ENCODE measurements around the gene ST7. TPM values are rescaled to one million over a fixed set of nuclear protein-coding genes. Genes with fewer than 3 reads are reported as not detected.
"Not testable (repeated sequence)": the region's sequence is repeated elsewhere in the genome, so short reads cannot be mapped to it uniquely, and the experiment has no call there.

Gene ST7
- total RNA-seq, 1 experiment from 2014 or later = 12.9 TPM

GRCh38 chr7:117218700-117219099 is 265.4 kb downstream of the ST7 start:
- no peak for DNase-seq (ENCODE audit: low spot score)

GRCh38 chr7:117219485-117219884 is 266.2 kb downstream of the ST7 start:
- no peak for DNase-seq (ENCODE audit: low spot score)

GRCh38 chr7:117220836-117221235 is 267.5 kb downstream of the ST7 start:
- no peak for DNase-seq (ENCODE audit: low spot score)

- DNase-seq (ENCODE audit: low spot score) = no peak
Observed at GRCh38 chr7:117225536-117225935, 272.2 kb downstream of the ST7 start.

- no peak for DNase-seq (ENCODE audit: low spot score)
Observed at GRCh38 chr7:117227091-117227490, 273.8 kb downstream of the ST7 start.

- DNase-seq (ENCODE audit: low spot score) = no peak
Observed at GRCh38 chr7:117229350-117229749, 276.0 kb downstream of the ST7 start.

- DNase-seq (ENCODE audit: low spot score) = peak; percentile 26
Observed at GRCh38 chr7:117230276-117231046, 277.2 kb downstream of the ST7 start.

- DNase-seq (ENCODE audit: low spot score) = no peak
Observed at GRCh38 chr7:117231047-117231359, 277.7 kb downstream of the ST7 start.

GRCh38 chr7:117237646-117238045 is 284.3 kb downstream of the ST7 start:
- DNase-seq (ENCODE audit: low spot score) = no peak

- no peak for DNase-seq (ENCODE audit: low spot score)
Observed at GRCh38 chr7:117238472-117238871, 285.2 kb downstream of the ST7 start.

GRCh38 chr7:117238937-117239336 is 285.6 kb downstream of the ST7 start:
- no peak for DNase-seq (ENCODE audit: low spot score)

GRCh38 chr7:117241088-117241487 is 287.8 kb downstream of the ST7 start:
- DNase-seq (ENCODE audit: low spot score) = no peak

GRCh38 chr7:117243390-117243789 is 290.1 kb downstream of the ST7 start:
- no peak for DNase-seq (ENCODE audit: low spot score)

GRCh38 chr7:117245703-117246102 is 292.4 kb downstream of the ST7 start:
- not testable (repeated sequence) for DNase-seq (ENCODE audit: low spot score)

- DNase-seq (ENCODE audit: low spot score) = no peak
Observed at GRCh38 chr7:117247809-117248208, 294.5 kb downstream of the ST7 start.

- DNase-seq (ENCODE audit: low spot score) = no peak
Observed at GRCh38 chr7:117248829-117249228, 295.5 kb downstream of the ST7 start.

- no peak for DNase-seq (ENCODE audit: low spot score)
Observed at GRCh38 chr7:117249696-117250095, 296.4 kb downstream of the ST7 start.

- no peak for DNase-seq (ENCODE audit: low spot score)
Observed at GRCh38 chr7:117250245-117250644, 296.9 kb downstream of the ST7 start.

GRCh38 chr7:117250801-117251200 is 297.5 kb downstream of the ST7 start:
- no peak for DNase-seq (ENCODE audit: low spot score)

GRCh38 chr7:117251687-117252086 is 298.4 kb downstream of the ST7 start:
- DNase-seq (ENCODE audit: low spot score) = no peak

- no peak for DNase-seq (ENCODE audit: low spot score)
Observed at GRCh38 chr7:117259615-117260014, 306.3 kb downstream of the ST7 start.

GRCh38 chr7:117262546-117262945 is 309.2 kb downstream of the ST7 start:
- no peak for DNase-seq (ENCODE audit: low spot score)

GRCh38 chr7:117264716-117265115 is 311.4 kb downstream of the ST7 start:
- no peak for DNase-seq (ENCODE audit: low spot score)

GRCh38 chr7:117269417-117269816 is 316.1 kb downstream of the ST7 start:
- DNase-seq (ENCODE audit: low spot score) = peak; percentile 91
